Spleen (tissue), 11 donors: ENCODE results near the gene NSG1. TPM values are rescaled to one million over a fixed set of nuclear protein-coding genes. Genes with fewer than 3 reads are reported as not detected.

Experiments
- DNase-seq: peaks from one replicate; pipeline ENCODE4 v3.0.0-alpha.2; 2020
- H3K27ac ChIP-seq, 8 donors: fragments of 200-600 bp; sonication (generic) in 7 of 8; 1 replicate in 4 of 8; 2 replicates in 4 of 8; pipeline versions ENCODE4 v1.5.0 to v1.8.0; 2016 to 2021; ENCODE audit warnings: inconsistent platforms in 4 of 8, mild to moderate bottlenecking in 4 of 8, moderate library complexity in 1 of 8
- H3K27me3 ChIP-seq, 7 donors: fragments of 200-600 bp; sonication (generic) in 6 of 7; replicated peaks in 1 of 7; 1 replicate in 4 of 7; 2 replicates in 3 of 7; pipeline versions ENCODE4 v1.5.0 to v1.8.0; 2016 to 2021; ENCODE audit warnings: inconsistent platforms in 3 of 7, mild to moderate bottlenecking in 1 of 7
- H3K36me3 ChIP-seq, 6 donors: fragments of 200-600 bp; sonication (generic) in 5 of 6; 1 replicate in 4 of 6; 2 replicates in 2 of 6; pipeline versions ENCODE4 v1.5.0 to v1.8.0; 2016 to 2021; ENCODE audit warnings: inconsistent platforms in 2 of 6
- H3K4me1 ChIP-seq, 6 donors: fragments of 200-600 bp; sonication (generic) in 5 of 6; 1 replicate in 3 of 6; 2 replicates in 3 of 6; pipeline versions ENCODE4 v1.5.0 to v1.8.0; 2016 to 2021; ENCODE audit warnings: inconsistent platforms in 3 of 6
- H3K4me3 ChIP-seq, 8 donors: fragments of 200-600 bp; sonication (generic) in 7 of 8; 1 replicate in 4 of 8; 2 replicates in 4 of 8; pipeline versions ENCODE4 v1.5.0 to v1.8.0; 2016 to 2021; ENCODE audit warnings: inconsistent platforms in 4 of 8, mild to moderate bottlenecking in 4 of 8, moderate library complexity in 2 of 8
- H3K9me3 ChIP-seq, 8 donors: fragments of 200-600 bp; sonication (generic) in 7 of 8; 1 replicate in 4 of 8; 2 replicates in 4 of 8; pipeline versions ENCODE4 v1.5.0 to v1.8.0; 2016 to 2021; ENCODE audit warnings: inconsistent platforms in 4 of 8
- POLR2A ChIP-seq, 3 donors: fragments of 450-650 bp; IDR thresholded peaks; one replicate each; pipeline ENCODE4 v1.5.1; 2017; ENCODE audit warnings: antibody characterized with exemption in 3 of 3, mild to moderate bottlenecking in 1 of 3
- POLR2AphosphoS5 ChIP-seq, 3 donors: sonication (generic); formaldehyde crosslinking; IDR thresholded peaks; one replicate each; pipeline ENCODE4 v1.5.1; 2017; ENCODE audit warnings: antibody characterized with exemption in 3 of 3
- WGBS, 5 donors: extraction: QIAGEN DNeasy Blood & Tissue Kit in 3 of 5; methylation state at CpG; one replicate each; pipeline versions ENCODE4 v1.1.5 to v1.1.7; 2013 to 2018; 5-methylcytosine and 5-hydroxymethylcytosine counted together
- intact Hi-C: fragments of 100-400 bp; cut with DNase I; formaldehyde crosslinking; loops from one replicate; pipeline ENCODE4 v1.15.0; 2023; ENCODE audit warnings: low total_unique reads
- polyA plus RNA-seq, 3 donors: library from polyadenylated mRNA; stranded (reverse); fragments of 200-250 nt; gene quantifications; one replicate each; pipeline ENCODE4 v1.2.1, GENCODE V29; 2013
- total RNA-seq, 7 donors: library from RNA; depleted of rRNA in 3 of 7; stranded (reverse); fragments of >200 nt in 3 of 7; fragmentation: NEBNext Ultra II Directional in 4 of 7; extraction: Animal tissue kit (Norgen Biotek cat#: 25700) in 4 of 7; gene quantifications; one replicate each; pipeline versions ENCODE4 v1.1.0 to v1.2.1, GENCODE V29; 2016 to 2021
- TF ChIP-seq, protein P1 (sequence below), 11 experiments: fragments of 200-600 bp in 7 of 11; fragments of 450-650 bp in 4 of 11; sonication (generic) in 4 of 11; IDR thresholded peaks in 8 of 11; conservative IDR thresholded peaks in 3 of 11; 1 replicate in 7 of 11; 2 replicates in 4 of 11; pipeline versions ENCODE4 v1.4.0 to v1.8.0; 2016 to 2021; ENCODE audit warnings: antibody characterized with exemption in 11 of 11, inconsistent platforms in 4 of 11, mild to moderate bottlenecking in 1 of 11
- donor health status: healthy with polysubstance abuse.
- donor health status: DM: no; HTN: no; CAD: no; lungs with moderate emphysema.
- donor health status: DM: no; HTN: no; CAD: no.
- donor health status: Bipolar disorder and iron deficiency.
- donor health status: healthy.
- donor health status: DM: no; HTN: no; CAD: no.
- donor health status: DM: yes; HTN: yes; CAD: no.

Gene NSG1
- total and polyA plus RNA-seq, 10 donors = 0.22 to 4.1 (median 1.4) TPM

DNA sequence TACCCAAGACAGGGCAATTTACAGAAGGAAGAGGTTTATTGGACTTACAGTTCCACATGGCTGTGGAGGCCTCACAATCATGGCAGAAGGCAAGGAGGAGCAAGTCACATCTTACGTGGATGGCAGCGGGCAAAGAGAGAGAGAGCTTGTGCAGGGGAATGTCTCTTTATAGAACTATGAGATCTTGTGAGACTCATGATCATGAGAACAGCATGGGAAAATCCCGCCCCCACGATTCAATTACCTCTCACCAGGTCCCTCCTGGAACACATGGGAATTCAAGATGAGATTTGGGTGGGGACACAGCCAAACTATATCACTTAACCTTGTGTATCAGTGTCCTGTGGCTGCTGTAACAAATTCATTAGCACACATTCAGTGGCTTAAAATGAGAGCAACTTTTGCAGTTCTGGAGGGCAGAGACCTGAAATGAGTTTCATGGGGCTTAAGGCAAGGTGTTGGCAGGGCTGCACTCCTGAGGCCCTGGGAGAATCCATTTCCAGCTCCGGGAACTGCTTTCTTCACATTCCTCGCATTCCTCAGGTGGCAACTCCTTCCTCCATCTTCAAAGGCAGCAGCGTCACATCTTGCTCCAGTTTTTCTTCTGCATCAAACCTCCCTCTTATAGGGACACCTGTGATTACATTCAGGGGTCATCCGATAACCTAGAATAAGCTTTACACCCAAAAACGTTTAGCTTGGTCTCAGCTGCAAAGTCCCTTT is 22.3 kb upstream of the NSG1 start:
- intact Hi-C loops = no loop called here
- Histone ChIP-seq H3K4me1 (no peaks in the 10 kb centered on the region), H3K27ac (no peak overlapping the region), H3K4me3 (no peak overlapping the region), H3K27me3 (peaks cover 0 to 24% (median 3%) of the 10 kb centered on the region in 7 donors), H3K36me3 (no peaks in the 10 kb centered on the region), H3K9me3 (peaks cover 0 to 14% (median 3%) of the 10 kb centered on the region in 8 donors)
- no peak for DNase-seq
- 76 to 84% (median 82%) methylated on average over 9 of the region's 9 CpGs for WGBS, 5 donors
- TF ChIP-seq, protein P1, sequence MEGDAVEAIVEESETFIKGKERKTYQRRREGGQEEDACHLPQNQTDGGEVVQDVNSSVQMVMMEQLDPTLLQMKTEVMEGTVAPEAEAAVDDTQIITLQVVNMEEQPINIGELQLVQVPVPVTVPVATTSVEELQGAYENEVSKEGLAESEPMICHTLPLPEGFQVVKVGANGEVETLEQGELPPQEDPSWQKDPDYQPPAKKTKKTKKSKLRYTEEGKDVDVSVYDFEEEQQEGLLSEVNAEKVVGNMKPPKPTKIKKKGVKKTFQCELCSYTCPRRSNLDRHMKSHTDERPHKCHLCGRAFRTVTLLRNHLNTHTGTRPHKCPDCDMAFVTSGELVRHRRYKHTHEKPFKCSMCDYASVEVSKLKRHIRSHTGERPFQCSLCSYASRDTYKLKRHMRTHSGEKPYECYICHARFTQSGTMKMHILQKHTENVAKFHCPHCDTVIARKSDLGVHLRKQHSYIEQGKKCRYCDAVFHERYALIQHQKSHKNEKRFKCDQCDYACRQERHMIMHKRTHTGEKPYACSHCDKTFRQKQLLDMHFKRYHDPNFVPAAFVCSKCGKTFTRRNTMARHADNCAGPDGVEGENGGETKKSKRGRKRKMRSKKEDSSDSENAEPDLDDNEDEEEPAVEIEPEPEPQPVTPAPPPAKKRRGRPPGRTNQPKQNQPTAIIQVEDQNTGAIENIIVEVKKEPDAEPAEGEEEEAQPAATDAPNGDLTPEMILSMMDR (IDR thresholded peaks at IDR 0.05 in 8 of 11, conservative IDR thresholded peaks at IDR 0.05 in 3 of 11) = no peak
- TF ChIP-seq POLR2AphosphoS5 (IDR thresholded peaks at IDR 0.05) = no peak
- no peak for TF ChIP-seq POLR2A (IDR thresholded peaks at IDR 0.05)

DNA sequence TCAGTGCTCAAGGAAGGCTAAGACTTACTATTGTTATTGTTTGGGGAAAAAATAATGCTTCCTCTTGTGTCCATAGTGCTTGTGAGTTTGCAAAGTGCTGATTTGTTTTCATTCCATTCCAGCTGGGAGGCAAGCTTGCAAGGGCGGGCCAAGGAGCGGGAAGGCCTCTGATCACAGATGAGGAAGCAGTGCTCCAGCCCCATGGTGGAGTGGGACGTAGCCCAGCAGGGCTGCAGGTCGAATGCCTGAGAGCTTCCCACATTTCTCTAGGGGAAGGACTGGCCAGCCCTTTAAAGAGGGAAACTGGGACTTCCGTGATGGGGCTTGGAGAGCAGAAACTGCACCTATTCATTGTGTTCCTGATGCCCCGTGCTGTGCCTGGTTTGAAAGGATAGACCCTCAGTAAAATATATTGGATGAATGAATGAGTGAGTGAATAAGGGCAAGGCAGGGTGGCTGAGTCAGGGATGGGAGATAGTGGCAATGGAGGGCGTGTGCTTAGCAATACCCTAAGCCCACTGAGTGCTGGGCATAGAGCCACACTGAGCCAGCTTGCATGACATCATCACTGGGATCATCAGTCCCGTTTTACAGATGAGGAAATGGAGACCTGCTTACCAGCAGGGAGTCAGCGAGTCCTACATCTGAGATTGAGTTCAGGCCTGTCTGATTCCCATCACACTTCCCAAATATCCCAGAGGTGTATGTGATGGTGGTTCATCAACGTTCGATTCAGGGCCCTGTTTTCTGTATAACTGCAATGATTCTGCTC is 17.9 kb upstream of the NSG1 start:
- H3K27ac ChIP-seq = no peak overlapping the region
- intact Hi-C loops = no loop called here
- peaks cover 0 to 16% (median 0%) of the 10 kb centered on the region in 7 donors for H3K27me3 ChIP-seq
- no peak overlapping the region for H3K4me3 ChIP-seq
- no peak for DNase-seq
- WGBS, 5 donors = 65 to 85% (median 74%) methylated on average over 10 to 11 of the region's 11 CpGs
- TF ChIP-seq POLR2AphosphoS5 (IDR thresholded peaks at IDR 0.05) (no peak), POLR2A (IDR thresholded peaks at IDR 0.05) (no peak)
- TF ChIP-seq, protein P1 (IDR thresholded peaks at IDR 0.05 in 8 of 11, conservative IDR thresholded peaks at IDR 0.05 in 3 of 11) = no peak
- no peaks in the 10 kb centered on the region for H3K36me3 ChIP-seq
- peaks cover 0 to 14% (median 4%) of the 10 kb centered on the region in 8 donors for H3K9me3 ChIP-seq
- H3K4me1 ChIP-seq = no peaks in the 10 kb centered on the region

DNA sequence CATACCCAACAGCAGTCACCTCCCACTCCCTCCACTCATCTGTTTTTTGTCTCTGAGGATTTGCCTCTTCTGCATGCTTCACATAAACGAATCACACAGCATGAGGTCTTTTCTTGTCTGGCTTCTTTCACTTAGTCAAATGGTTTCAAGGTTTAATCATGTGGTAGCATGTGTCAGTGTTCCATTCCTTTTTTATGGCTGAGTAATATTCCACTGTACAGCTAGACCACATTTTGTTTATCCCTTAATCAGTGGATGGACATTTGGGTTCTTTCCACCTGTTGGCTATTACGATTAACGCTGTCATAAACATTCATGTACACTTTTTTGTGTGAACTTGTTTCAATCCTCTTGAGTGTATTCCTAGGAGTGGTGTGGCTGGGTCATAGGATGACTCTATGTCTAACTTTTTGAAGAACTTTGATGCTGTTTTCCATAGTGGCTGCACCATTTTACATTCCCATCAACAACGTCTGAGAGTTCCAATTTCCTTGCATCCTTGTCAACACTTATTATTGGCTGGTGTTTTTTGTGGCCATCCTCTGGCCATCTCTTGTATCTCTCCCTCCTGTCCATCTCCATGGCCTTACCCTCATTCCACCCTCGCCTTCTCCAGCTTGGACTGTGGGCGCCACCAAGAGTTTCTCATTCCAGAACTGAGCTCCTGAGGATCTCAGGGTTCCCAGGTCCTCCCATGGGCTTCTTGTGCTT is 12.4 kb upstream of the NSG1 start:
- intact Hi-C loops = no loop called here
- no peak overlapping the region for H3K27ac ChIP-seq
- no peaks in the 10 kb centered on the region for H3K4me1 ChIP-seq
- no peak for DNase-seq
- TF ChIP-seq POLR2AphosphoS5 (IDR thresholded peaks at IDR 0.05) = no peak
- no peak for TF ChIP-seq POLR2A (IDR thresholded peaks at IDR 0.05)
- TF ChIP-seq, protein P1 (IDR thresholded peaks at IDR 0.05 in 8 of 11, conservative IDR thresholded peaks at IDR 0.05 in 3 of 11) = no peak
- H3K27me3 ChIP-seq = peaks cover 0 to 50% (median 0%) of the 10 kb centered on the region in 7 donors
- no peaks in the 10 kb centered on the region for H3K36me3 ChIP-seq
- peaks cover 0 to 11% (median 6%) of the 10 kb centered on the region in 8 donors for H3K9me3 ChIP-seq
- 76 to 88% (median 77%) methylated on average over 6 of the region's 6 CpGs for WGBS, 5 donors
- H3K4me3 ChIP-seq = no peak overlapping the region
